Suprapubic skin (tissue), 4 donors: ENCODE data around the gene ATXN7. TPM values are rescaled to one million over a fixed set of nuclear protein-coding genes. Genes with fewer than 3 reads are reported as not detected.

Experiments
- DNase-seq, 2 donors: peaks; one replicate each; pipeline ENCODE4 v3.0.0-alpha.2; 2019; ENCODE audit warnings: low spot score in 2 of 2
- H3K27ac ChIP-seq: fragments of 200-600 bp; sonication (generic); one replicate; pipeline ENCODE4 v1.5.1; 2019
- H3K27me3 ChIP-seq: fragments of 200-600 bp; sonication (generic); one replicate; pipeline ENCODE4 v1.5.1; 2019
- H3K36me3 ChIP-seq: fragments of 200-600 bp; sonication (generic); one replicate; pipeline ENCODE4 v1.5.1; 2019
- H3K4me1 ChIP-seq: fragments of 200-600 bp; sonication (generic); one replicate; pipeline ENCODE4 v1.5.1; 2019
- H3K4me3 ChIP-seq: fragments of 200-600 bp; sonication (generic); one replicate; pipeline ENCODE4 v1.5.1; 2019; ENCODE audit warnings: mild to moderate bottlenecking
- H3K9me3 ChIP-seq: fragments of 200-600 bp; sonication (generic); one replicate; pipeline ENCODE4 v1.5.1; 2019
- EP300 ChIP-seq: sonication (generic); formaldehyde crosslinking; IDR thresholded peaks from one replicate; pipeline ENCODE4 v1.6.1; 2017; ENCODE audit warnings: antibody characterized with exemption
- POLR2A ChIP-seq, 2 donors: fragments of 450-650 bp; IDR thresholded peaks; one replicate each; pipeline ENCODE4 v1.6.1; 2017; ENCODE audit warnings: antibody characterized with exemption in 2 of 2, mild to moderate bottlenecking in 2 of 2, moderate library complexity in 2 of 2
- POLR2AphosphoS5 ChIP-seq, 3 donors: sonication (generic); formaldehyde crosslinking; IDR thresholded peaks; one replicate each; pipeline ENCODE4 v1.6.1; 2017; ENCODE audit warnings: antibody characterized with exemption in 3 of 3
- WGBS: methylation state at CpG from one replicate; pipeline ENCODE4 v1.1.5; 2018; 5-methylcytosine and 5-hydroxymethylcytosine counted together
- total RNA-seq, 4 donors: library from RNA; depleted of rRNA; stranded (reverse); fragments of >200 nt; gene quantifications; one replicate each; pipeline ENCODE4 v1.1.0, GENCODE V29; 2016
- TF ChIP-seq, protein P1 (sequence below), 2 donors: fragments of 200-600 bp in 1 of 2; fragments of 450-650 bp in 1 of 2; sonication (generic) in 1 of 2; IDR thresholded peaks; one replicate each; pipeline ENCODE4 v1.5.1; 2016 to 2019; ENCODE audit warnings: antibody characterized with exemption in 2 of 2, mild to moderate bottlenecking in 1 of 2, moderate library complexity in 1 of 2

Gene ATXN7
- total RNA-seq, 4 donors from 2014 or later = 22.9 to 101 (median 44.2) TPM

- no peak for TF ChIP-seq EP300
- no peak for TF ChIP-seq POLR2A (IDR thresholded peaks at IDR 0.05)
- TF ChIP-seq, protein P1, sequence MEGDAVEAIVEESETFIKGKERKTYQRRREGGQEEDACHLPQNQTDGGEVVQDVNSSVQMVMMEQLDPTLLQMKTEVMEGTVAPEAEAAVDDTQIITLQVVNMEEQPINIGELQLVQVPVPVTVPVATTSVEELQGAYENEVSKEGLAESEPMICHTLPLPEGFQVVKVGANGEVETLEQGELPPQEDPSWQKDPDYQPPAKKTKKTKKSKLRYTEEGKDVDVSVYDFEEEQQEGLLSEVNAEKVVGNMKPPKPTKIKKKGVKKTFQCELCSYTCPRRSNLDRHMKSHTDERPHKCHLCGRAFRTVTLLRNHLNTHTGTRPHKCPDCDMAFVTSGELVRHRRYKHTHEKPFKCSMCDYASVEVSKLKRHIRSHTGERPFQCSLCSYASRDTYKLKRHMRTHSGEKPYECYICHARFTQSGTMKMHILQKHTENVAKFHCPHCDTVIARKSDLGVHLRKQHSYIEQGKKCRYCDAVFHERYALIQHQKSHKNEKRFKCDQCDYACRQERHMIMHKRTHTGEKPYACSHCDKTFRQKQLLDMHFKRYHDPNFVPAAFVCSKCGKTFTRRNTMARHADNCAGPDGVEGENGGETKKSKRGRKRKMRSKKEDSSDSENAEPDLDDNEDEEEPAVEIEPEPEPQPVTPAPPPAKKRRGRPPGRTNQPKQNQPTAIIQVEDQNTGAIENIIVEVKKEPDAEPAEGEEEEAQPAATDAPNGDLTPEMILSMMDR (IDR thresholded peaks at IDR 0.05) = no peak
- no peak for TF ChIP-seq POLR2AphosphoS5 (IDR thresholded peaks at IDR 0.05)
- Histone ChIP-seq H3K36me3 (peaks cover 4% of the 10 kb centered on the region), H3K4me1 (peaks cover 22% of the 10 kb centered on the region), H3K27me3 (no peaks in the 10 kb centered on the region), H3K4me3 (no peak overlapping the region), H3K9me3 (no peaks in the 10 kb centered on the region), H3K27ac (no peak overlapping the region)
- no peak for DNase-seq
- whole genome bisulfite sequencing = 47% methylated on average over 1 of the region's 1 CpG
Observed at GRCh38 chr3:63951492-63952247, 88.0 kb downstream of the ATXN7 start.

DNA sequence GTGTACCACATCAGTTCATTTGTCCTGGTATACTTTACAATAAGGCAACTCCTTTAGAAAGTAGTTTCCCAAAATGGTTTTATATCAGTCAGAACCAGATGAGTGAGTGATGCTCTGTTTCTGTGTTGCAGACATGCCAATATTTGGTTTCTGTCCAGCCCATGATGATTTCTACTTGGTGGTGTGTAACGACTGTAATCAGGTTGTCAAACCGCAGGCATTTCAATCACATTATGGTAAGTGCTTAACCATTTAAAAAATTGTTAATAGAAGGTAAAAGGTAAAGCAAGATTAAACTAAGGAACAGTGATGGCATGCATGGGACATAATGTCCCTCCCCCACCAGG lies 88.6 kb downstream of the ATXN7 start:
- no peak overlapping the region for H3K27ac ChIP-seq
- WGBS = 69% methylated on average over 2 of the region's 2 CpGs
- peaks cover 4% of the 10 kb centered on the region for H3K36me3 ChIP-seq
- no peak overlapping the region for H3K4me3 ChIP-seq
- no peaks in the 10 kb centered on the region for H3K9me3 ChIP-seq
- no peaks in the 10 kb centered on the region for H3K27me3 ChIP-seq
- no peak for DNase-seq
- peaks cover 22% of the 10 kb centered on the region for H3K4me1 ChIP-seq
- TF ChIP-seq, protein P1 (IDR thresholded peaks at IDR 0.05) = no peak
- no peak for TF ChIP-seq POLR2A (IDR thresholded peaks at IDR 0.05)
- TF ChIP-seq EP300 = no peak
- TF ChIP-seq POLR2AphosphoS5 (IDR thresholded peaks at IDR 0.05) = no peak

GRCh38 chr3:63954182-63954581 lies 90.5 kb downstream of the ATXN7 start:
- no peaks in the 10 kb centered on the region for H3K9me3 ChIP-seq
- H3K27ac ChIP-seq = no peak overlapping the region
- no peak for TF ChIP-seq POLR2AphosphoS5 (IDR thresholded peaks at IDR 0.05)
- no peak for TF ChIP-seq EP300
- TF ChIP-seq POLR2A (IDR thresholded peaks at IDR 0.05) = no peak
- TF ChIP-seq, protein P1 (IDR thresholded peaks at IDR 0.05) = no peak
- no peak for DNase-seq
- H3K4me3 ChIP-seq = no peak overlapping the region
- peaks cover 4% of the 10 kb centered on the region for H3K36me3 ChIP-seq
- 70% methylated on average over 5 of the region's 5 CpGs for WGBS
- no peaks in the 10 kb centered on the region for H3K27me3 ChIP-seq
- H3K4me1 ChIP-seq = peaks cover 22% of the 10 kb centered on the region

DNA sequence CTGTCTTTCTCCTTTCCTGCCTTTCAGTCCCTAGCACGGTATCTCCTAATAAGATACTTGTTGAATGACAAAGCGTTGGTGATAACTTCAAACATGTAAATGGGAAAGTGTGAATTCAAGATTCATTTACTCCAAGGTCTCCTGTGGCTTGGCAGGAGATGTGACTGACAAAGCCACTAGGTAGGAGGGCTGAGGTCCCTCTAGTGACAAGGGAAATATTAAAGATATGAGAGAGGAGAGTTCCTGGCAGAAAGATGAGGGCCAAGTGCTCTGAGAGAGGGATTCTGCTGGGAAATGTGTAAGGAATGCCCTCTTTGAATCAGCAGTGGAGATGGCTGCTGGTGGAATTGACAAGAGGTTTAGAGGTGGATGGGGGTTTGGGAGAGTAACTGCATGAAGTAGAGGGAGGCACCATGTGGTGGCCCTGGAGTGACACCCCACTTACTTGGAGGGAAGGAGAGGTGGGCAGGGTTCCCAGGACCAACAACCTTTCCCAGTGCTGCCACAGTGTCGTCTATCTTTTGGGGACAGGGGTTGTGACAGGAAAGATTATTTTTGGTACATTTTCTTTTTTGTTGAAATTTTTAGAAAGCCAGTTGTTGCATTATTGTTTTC lies 91.5 kb downstream of the ATXN7 start:
- H3K36me3 ChIP-seq = peaks cover 4% of the 10 kb centered on the region
- no peak overlapping the region for H3K4me3 ChIP-seq
- TF ChIP-seq, protein P1 (IDR thresholded peaks at IDR 0.05) = no peak
- TF ChIP-seq POLR2A (IDR thresholded peaks at IDR 0.05) = no peak
- no peak for TF ChIP-seq EP300
- TF ChIP-seq POLR2AphosphoS5 (IDR thresholded peaks at IDR 0.05) = no peak
- no peak for DNase-seq
- no peaks in the 10 kb centered on the region for H3K9me3 ChIP-seq
- H3K27ac ChIP-seq = no peak overlapping the region
- no peaks in the 10 kb centered on the region for H3K27me3 ChIP-seq
- H3K4me1 ChIP-seq = peaks cover 28% of the 10 kb centered on the region
- 88% methylated on average over 3 of the region's 3 CpGs for WGBS

DNA sequence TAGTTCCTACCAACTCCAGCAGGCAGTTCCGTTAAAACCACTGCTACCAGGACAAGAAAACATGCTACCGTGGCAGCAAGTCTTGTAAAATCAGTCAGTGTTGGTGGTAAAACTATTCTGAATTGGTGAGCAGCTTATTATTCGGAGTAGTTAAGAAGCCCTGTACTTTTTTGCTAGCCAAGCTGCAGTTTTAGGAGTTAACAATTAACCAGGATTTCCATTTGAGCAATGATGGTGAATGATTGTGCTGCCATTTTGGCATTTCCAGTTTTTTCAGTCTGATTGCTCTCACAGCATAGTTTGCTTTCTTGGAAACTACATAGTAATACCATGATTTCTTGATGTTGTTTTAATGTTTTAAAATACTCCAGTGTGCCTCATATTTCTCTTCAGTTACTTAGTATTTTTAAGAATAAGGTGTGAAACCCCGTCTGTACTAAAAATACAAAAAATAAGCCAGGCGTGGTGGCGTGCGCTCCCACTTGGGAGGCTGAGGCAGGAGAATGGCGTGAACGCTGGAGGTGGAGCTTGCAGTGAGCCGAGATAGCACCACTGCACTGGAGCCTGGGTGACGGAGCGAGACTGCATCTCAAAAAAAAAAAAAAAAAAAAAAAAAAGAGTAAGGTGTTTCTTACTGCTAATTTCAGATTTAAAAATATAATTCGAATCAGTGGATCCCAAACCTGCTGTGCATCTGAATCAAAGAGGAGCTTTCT lies 92.3 kb downstream of the ATXN7 start:
- Histone ChIP-seq H3K36me3 (peaks cover 4% of the 10 kb centered on the region), H3K4me3 (no peak overlapping the region), H3K4me1 (peaks cover 31% of the 10 kb centered on the region), H3K27me3 (no peaks in the 10 kb centered on the region), H3K9me3 (no peaks in the 10 kb centered on the region), H3K27ac (no peak overlapping the region)
- WGBS = 95% methylated on average over 13 of the region's 13 CpGs
- DNase-seq = no peak
- no peak for TF ChIP-seq POLR2A (IDR thresholded peaks at IDR 0.05)
- TF ChIP-seq POLR2AphosphoS5 (IDR thresholded peaks at IDR 0.05) = no peak
- TF ChIP-seq, protein P1 (IDR thresholded peaks at IDR 0.05) = no peak
- no peak for TF ChIP-seq EP300
